SK-N-SH treated with all-trans-retinoic acid at 6 μM for 48 hours (cell line): ENCODE results near the gene SLC29A3.

Source experiments
- CREB5 ChIP-seq: fragments of 250-450 bp; sonication (Bioruptor Pico); IDR thresholded peaks from 2 replicates; pipeline ENCODE4 v1.5.1; 2020; ENCODE audit warnings: low read depth, mild to moderate bottlenecking, moderate library complexity
- CSDC2 ChIP-seq: fragments of 250-450 bp; sonication (Bioruptor Pico); IDR thresholded peaks from 2 replicates; pipeline ENCODE4 v1.5.0; 2020; ENCODE audit warnings: mild to moderate bottlenecking, moderate library complexity
- OSR1 ChIP-seq: fragments of 250-450 bp; sonication (Bioruptor Pico); IDR thresholded peaks from 2 replicates; pipeline ENCODE4 v1.8.0; 2022; ENCODE audit warnings: moderate library complexity, mild to moderate bottlenecking, inconsistent platforms
- ZFP30 ChIP-seq: fragments of 450-650 bp; formaldehyde crosslinking; IDR thresholded peaks from 2 replicates; pipeline ENCODE4 v1.5.0; 2022; ENCODE audit warnings: mild to moderate bottlenecking, moderate library complexity
- TF ChIP-seq, protein P1 (sequence below): fragments of 250-450 bp; sonication (Bioruptor Pico); IDR thresholded peaks from 2 replicates; pipeline ENCODE4 v1.5.1; 2021; ENCODE audit warnings: mild to moderate bottlenecking, moderate library complexity

DNA sequence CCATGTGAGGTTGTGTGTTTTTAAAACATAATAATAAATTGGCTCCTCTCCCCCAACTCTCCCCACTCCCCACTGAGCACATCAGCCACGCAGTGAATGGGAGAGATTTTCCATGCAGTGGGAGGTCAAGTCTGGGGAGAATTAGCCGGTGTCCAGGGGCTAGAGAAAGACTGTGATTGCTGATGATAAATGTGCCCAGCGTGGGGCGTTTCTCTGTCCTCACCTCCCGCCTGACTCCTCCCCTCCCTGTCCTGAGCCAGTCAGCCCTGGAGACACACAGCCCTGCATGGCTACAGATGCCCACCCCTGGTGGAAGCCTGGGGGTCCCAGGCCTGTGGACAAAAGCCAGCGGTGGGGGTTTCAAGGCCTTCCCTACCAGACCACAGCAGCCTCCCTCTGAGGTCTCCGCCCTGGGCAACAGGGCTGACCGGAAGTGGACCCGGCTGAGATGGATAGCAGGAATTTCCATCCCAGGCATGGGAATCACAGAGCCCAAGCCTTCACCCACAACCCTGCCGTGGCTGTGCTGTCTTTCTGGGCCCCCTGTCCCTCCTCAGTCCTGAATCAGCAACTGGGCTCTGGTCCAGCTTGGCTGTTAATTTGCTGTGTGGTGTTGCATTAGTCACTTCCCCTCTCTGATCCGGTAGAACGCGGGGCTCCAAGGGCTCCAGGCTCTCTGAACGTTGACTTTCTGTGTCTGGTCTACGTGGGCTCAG lies 46.8 kb upstream of the SLC29A3 start:
- TF ChIP-seq OSR1, result no peak
- no peak for TF ChIP-seq ZFP30 (CRISPR knock-in tag)
- no peak for TF ChIP-seq CREB5 (CRISPR knock-in tag)
- no peak for TF ChIP-seq CSDC2
- TF ChIP-seq, protein P1, sequence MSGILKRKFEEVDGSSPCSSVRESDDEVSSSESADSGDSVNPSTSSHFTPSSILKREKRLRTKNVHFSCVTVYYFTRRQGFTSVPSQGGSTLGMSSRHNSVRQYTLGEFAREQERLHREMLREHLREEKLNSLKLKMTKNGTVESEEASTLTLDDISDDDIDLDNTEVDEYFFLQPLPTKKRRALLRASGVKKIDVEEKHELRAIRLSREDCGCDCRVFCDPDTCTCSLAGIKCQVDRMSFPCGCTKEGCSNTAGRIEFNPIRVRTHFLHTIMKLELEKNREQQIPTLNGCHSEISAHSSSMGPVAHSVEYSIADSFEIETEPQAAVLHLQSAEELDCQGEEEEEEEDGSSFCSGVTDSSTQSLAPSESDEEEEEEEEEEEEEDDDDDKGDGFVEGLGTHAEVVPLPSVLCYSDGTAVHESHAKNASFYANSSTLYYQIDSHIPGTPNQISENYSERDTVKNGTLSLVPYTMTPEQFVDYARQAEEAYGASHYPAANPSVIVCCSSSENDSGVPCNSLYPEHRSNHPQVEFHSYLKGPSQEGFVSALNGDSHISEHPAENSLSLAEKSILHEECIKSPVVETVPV (CRISPR knock-in tag), result no peak
